GM21381 (cell line): Measurements from ENCODE around the gene CCBE1.

Experiments
- ATAC-seq: cut with Tn5 transposase; IDR thresholded peaks from one replicate; pipeline ENCODE4 v1.9.1; 2021; ENCODE audit warnings: mild to moderate bottlenecking, moderate library complexity; ENCODE audit not compliant: unreplicated experiment

The CCBE1 gene

DNA sequence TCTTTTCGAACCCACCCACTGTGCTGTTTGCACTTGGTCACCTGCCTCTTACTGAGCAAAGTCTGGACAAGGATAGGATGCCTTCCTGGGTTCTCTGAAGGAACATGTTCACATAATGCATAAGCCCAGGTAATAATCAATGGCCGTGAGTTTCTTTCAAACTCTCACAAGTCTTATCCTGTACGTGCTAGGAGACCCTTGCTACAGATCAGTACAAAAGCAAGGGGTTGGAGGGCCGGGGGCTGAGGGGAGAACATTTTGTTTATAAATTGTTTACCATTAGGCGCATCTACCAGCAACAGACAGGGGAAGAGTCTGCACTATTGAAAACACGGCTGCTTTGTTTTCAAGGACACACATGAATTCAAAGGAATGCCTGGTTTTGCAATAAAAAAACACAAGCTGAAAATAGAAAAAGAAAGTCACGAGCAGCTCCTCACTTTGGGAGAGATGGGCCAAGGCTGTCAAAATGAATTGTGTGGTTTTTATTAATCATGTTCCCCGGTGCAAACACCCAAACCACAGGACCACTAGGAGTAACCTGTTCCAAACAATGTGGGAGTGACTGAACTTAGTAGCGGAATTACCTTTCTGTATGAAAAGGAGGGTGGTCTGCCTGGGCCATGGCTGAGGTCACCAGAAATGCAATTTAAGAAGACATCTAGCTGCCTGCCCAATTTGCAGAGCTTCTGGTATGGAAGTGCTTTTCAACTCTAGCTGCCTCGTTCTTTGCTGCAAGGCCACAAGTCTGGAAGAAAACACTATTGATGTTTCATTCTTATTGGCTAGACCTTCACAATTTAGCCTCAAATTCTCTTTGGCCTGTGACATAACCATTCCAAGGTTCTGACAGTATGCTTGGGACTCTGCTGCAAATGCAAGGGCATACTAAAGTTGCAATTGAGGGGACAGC, 73.5 kb downstream of the CCBE1 start:
- no peak for ATAC-seq

DNA sequence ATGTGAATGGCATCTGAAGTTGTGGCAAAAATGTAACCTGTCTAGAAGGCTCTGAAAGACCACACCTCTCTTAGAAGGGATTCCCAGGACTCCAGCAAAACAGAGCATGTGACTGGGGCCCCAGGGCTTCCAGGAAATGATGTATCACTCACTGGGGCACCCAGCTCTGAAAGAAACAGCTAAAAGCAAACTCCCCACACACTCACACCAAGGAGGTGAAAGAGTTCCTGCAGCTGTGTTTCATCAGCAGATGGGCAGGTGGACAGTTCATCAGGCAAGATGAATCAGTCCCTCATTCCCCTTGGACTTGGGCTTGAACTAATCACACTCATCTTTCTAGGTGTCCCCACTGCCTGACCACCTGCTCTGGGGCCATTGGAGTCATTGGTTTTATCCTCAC, 76.2 kb downstream of the CCBE1 start:
- no peak for ATAC-seq

DNA sequence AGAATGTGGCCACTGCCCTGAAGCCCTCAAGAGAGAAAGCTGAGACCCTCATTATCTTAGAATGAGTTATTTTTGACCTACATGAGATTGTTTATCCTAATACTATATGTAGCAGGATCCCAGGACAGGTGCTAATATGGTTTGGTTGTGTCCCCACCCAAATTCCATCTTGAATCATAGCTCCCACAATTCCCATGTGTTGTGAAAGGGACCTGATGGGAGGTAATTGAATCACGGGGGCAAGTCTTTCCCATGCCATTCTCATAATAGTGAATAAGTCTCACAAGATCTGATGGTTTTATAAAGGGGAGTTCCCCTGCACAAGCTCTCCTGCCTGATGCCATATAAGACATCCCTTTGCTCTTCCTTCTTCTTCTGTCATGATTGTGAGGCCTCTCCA, 76.8 kb downstream of the CCBE1 start:
- no peak for ATAC-seq

DNA sequence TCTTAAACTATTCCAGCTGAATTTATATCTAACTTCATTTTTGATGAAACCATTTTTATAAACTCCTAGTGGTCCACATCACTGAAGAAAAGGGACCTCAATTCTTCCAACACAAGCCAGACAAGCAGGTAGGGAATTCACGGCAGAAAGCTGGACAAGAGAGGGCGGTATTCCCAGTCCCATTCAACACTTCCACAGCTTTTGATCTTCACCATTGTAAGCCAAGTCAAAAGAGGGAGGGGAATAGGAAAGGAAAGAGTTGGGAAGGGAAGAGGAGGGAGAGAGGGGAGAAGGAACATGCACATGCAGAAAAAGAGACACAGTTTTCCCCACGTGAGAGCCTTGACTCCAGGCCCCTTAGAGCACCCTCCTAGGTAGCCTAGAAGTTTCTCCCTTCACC, 77.4 kb downstream of the CCBE1 start:
- ATAC-seq, result no peak

DNA sequence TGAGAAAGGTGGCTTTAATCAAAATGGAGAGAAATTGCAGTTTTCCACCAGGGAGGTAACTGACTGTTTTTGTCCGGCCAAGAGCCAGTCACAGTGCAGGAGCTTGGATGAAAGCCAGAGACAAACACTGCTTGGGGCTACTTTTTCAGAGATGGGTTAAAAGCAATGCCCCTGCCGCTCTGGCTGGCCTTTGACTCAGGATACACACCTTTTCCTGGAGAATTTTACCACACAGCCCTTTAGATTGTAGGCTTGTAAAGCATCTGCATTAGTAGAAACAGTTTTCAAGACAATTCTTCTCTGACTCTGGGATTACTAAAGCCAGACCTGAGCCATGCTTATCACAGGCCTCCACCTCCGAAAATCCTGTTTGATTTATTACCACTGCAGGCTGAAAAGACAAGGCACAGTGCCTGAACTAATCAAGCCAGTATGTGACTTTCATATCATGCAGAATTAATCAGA, 79.7 kb downstream of the CCBE1 start:
- ATAC-seq, result no peak

DNA sequence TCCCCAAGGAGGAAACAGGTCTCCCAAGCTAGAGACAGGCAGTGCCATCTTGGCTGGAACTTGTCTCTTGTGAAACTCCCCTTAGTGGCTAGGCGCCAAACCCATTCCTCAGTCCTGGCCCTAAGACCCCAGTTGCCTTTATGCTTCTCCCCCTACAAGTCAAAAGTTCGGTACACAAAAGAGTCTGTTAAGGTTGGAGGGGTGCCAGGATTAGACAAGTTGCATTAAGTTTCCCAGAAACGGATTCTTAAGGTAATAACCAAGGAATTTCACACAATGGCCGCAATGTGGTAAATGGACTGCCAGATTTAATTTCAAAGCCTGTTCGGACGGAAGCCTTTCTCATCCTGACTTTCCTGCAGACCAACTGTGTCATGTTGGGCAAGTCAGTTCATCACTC, 80.7 kb downstream of the CCBE1 start:
- no peak for ATAC-seq

DNA sequence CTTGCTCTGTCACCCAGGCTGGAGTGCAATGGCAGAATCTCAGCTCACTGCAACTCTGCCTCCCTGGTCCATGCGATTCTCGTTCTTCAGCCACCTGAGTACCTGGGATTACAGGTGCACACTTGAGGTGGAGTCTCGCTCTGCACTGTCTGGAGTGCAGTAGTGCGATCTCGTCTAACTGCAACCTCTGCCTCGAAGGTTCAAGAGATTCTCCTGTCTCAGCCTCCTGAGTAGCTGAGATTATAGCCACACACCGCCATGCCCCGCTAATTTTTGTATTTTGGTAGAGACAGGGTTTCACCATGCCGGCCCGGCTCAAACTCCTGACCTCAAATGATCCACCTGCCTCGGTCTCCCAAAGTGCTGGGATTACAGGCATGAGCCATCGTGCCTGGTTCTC, 83.3 kb downstream of the CCBE1 start:
- no peak for ATAC-seq

DNA sequence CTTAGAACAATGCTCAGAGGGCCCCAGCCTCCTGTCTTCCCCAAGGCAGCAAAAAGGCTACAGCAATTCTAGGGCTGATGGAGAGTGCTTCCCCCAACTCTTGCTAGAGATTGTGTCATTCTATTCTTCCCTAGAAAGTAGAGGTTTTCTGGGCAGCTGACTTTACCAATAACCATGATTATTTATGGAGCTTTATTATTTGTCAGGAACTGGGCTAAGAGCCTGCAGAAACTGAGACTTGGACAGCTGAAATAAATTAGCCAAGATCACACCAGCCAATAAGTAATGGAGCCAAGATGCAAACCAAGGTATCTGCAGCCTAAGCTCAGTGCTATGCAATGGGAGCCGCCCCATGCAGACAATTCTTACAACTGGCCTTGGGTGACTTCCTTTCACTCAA, 84.8 kb downstream of the CCBE1 start:
- no peak for ATAC-seq

DNA sequence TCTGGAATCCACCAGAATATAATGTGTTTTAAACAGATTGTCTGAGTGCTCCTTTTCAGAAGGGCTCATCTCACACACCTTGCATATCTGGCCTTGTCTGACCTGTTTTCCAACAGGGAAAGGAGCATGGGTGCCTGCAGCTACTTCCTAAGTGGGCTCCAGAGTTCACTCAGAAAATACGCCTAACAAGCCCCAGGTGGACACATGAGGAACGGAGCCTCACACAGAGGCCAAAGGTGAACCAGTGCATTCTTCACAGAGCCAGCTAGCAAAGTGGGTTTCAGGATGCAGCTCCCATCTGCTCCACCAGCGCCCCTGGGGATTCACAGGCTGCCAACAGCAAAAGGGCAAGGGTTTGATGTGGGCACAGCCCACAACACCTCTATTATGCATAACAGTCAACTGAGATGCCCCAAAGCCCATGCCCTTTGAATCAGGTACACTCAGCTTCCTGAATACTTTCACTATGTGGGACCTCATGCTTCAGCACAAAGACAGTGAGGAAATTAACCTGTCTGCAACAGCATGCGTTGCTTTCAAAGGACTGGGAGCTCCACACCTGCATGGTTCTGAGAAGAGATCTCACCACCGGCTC, 86.6 kb downstream of the CCBE1 start:
- no peak for ATAC-seq

DNA sequence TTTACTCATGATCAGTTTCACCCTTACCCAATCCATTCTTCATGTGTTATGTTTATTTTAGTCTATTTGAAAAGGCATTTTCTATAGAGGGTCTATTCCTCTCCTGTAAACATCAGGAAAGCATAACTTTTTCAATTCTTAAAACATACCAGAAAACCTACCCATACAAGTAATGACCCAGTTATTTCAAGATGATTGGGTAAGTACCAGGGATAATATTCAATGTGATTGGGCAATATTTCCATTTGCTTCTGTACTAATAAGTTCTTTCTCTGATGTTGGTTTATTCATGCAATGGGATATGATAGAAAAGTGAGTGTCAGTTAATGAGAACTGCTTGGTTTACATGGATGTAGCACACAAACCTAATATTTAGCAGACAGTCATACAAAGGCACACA, 87.6 kb downstream of the CCBE1 start:
- no peak for ATAC-seq

DNA sequence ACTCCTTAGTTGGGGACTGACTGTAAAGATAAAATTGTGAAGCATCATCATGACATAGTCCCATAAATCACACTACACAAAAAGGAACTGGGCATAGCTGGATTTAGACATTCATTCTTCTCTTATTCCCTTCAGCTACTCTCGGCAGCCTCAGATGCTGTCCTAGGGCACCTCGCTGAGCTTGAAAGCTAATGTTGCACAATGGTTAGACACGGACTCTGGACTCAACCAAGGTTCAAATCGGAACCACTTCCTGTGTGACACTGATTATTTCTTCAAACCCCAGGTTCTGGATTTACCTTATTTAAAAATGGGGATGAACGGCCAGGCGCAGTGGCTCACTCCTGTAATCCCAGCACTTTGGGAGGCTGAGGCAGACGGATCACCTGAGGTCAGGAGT, 89.8 kb downstream of the CCBE1 start:
- ATAC-seq, result no peak

DNA sequence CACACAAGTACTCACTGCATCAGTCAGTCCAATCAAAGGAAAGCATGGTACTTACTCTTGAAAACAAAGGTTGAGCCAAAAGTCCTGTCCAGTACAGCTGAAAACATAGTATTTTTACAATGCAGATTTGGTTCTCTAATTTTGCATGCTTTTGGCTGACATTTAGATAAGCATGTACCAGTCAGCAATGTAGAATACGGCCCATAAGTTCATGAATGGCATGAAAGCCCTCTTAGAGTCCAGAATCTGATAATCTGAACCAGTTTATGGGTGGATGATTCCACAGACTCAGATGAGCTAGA, 90.2 kb downstream of the CCBE1 start:
- ATAC-seq, result no peak

DNA sequence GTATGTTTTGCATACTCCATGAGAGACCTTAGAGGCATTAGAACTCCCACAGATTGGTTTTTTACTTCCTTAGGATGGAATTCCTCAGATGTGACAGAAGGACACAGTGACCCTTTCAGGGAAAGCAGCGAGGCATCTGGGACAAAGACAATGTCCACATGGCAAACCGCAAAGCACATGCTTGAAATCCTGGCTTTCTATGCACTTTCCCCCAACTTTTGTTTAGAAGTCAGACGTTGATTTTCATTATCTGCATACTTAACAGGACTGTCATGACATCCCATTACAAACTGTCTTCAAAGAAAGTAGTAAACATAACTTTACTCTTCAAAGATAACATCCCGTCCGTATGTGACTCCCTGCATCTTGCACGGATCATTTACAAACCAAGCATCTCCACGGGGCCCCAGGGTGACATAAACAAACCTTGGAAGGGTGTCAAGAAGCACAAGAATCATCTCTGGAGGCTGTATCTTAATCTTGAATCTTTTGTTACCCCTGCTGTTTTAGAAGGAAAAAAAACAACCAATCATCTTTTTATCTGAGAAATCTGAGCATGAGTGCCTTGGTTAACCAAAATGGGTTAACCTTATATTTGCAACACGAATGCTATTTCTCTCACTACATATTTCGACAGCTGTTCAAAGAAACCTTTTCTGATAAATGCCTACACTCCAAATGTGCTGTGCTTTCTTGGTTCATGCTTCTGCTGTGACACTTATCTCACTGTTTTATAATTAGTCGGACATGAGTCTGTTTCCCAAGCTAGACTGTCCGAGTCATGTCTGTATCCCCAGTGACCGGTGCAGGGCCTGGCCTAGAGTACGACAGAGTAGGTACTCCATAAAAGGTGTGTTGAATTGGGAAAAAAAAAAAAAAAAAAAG, 90.8 kb downstream of the CCBE1 start:
- ATAC-seq, result no peak

DNA sequence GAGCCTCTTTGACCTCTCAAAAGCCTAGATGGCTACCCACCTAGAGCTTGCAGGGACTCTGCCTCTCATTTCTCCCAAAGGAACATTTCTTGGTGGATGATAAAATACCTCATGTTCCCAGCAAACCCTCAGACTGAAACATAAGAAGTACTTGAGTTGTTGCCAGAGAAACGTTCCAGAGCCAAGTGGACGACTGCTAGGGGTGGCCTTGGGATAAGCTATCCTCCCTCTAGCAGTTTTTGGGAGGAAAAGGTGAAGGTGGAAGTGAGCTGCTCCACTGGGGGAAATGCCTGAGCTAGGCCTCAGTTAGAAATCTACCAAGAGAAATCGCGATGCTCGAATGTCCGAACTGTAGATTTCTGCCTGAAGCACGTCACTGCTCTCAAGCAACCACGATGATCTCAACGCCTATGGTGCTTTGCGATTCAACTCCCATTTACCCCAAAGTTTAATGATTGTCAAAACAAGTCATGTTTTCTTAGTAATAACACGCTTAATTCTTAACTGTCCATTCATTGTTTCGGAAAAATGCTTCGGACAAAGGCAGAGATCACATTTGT, 91.5 kb downstream of the CCBE1 start:
- ATAC-seq, result no peak

DNA sequence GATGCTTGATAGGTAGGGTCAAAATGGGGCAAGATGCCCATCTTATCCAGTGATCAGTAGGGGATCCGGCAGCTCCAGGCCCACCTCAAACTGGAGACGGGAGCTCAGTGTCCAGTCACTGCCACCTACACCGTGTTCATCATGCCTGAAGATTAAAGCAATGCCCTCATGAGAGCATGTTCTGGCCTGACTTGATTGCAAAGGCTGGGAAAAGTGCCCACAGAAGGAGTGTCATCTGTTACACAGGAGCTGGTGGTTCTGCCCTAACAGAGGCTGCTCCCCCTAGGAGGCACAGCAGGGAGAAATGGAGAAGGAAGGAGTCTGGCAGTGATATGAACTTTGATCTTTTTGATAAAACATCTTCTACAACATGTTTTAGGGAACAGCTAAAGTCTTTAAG, 92.3 kb downstream of the CCBE1 start:
- no peak for ATAC-seq

DNA sequence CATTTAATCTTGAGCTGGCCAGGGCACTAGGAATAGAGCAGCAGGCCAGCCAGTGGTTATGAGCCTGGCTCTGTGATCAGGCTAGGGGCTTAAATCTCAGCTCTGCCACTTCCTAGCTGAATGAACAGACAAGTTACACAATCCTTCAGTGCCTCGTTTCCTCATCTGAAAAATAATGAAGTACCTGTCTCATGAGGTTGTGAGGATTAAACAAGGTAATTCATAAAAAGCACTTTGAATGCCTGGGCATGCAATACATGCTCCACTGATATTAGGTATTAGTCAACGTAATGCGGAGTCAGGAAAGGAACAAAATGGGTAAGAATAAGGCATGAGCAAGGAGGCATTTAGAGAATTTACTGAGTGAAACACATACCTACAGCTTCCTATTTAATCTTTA, 100.2 kb downstream of the CCBE1 start:
- ATAC-seq, result no peak

DNA sequence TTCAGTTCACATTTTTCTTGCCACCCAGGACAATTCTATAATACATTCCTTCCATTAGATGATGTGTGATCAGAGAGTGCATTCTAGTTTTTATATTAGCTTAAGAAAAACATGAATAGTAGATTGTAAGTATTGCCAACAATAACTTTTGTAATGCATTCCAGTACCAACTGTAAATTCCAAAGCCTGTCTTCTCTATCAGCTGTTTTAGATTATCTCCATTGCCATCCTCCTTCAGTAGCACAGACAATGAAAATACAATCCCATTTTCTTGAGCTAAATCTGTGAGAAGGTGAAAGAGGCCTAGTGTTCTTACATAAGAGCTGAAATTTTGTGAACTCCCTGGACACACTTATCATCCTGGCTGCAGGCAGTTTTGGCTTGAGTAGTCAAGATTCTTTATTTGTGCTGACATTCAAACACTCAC, 103.9 kb downstream of the CCBE1 start:
- no peak for ATAC-seq

DNA sequence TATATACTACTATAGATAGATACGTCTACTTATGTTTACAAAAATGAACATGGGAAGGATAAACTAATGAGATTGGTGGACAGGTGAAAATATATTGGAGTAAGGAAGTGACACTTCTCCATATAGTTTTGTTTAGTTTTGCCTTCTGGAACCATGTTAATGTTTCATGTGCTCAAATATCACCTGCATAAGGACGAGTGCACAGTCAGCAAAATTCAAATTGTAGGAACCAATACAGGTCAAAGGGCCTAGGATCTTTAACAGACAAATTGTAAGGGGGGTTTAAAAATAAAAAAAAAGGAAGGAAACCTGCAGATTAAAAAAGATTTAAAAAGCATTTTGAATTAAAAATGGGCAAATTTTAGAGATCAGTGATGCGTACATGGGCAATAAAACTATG, 104.6 kb downstream of the CCBE1 start:
- no peak for ATAC-seq

DNA sequence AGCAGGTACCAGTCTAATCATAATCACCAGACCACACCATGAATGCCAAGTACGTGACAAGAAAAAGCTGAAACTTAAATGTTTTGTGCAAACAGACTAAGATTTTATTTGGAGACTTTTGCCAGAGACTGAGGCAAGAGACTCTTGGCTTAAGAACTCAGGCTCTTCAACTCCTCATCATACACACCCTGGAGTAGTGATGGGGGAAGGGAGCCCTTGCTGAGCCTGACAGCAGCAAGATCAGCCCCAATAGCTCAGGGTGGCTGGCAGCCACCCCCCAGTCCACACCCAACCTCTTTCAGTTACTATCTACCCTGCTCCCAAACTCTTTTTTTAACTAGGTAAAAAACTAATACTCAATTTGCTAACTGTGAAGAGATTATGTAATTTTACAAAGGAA, 114.8 kb downstream of the CCBE1 start:
- no peak for ATAC-seq

DNA sequence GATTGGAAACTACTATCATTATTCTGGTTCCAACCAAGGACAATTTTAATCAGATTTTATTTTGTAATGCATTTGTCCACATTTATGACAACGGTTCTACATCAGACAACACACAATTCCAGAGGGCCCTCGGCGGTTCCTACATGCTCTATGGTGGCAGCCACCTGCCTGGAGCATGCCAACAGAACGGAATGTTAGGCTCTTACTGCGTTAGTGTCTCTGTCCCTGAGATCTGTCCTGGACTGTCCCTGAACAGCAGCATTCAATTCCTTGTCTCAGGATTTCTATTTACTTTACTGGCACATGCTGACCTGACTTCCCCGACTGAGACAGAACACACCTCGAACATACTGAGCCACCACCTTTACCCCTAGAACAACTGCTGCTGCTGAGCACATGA, 117.7 kb downstream of the CCBE1 start:
- ATAC-seq, result no peak

DNA sequence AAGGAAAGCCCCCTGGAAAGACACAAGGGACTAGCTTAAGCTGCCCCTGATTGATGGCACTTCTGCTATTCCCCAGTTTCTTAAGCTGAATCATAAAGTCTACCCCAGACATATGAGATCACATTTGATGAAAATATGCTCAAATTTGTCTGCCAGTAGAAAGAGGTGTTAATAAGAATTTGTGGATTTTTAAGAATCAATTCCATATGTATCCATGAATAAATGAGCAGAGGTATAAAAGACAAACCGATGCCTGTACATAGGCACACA, 119.9 kb downstream of the CCBE1 start:
- ATAC-seq, result no peak
